Pulmonary artery endothelial cell (primary cell): ENCODE measurements around the gene PDE3B. TPM values are rescaled to one million over a fixed set of nuclear protein-coding genes. Genes with fewer than 3 reads are reported as not detected.

Source experiments
- total RNA-seq: library from RNA; depleted of rRNA; stranded (reverse); fragments of >200 nt; gene quantifications from 2 replicates; pipeline ENCODE4 v1.2.3, GENCODE V29; 2014

Gene PDE3B
- total RNA-seq, 1 donor from 2014 or later = 4.7 TPM

Other genes with a start within 250 kb of the PDE3B start
- gene COPB1, start 144.0 kb upstream of the PDE3B start, total RNA-seq = 260 and 270 TPM in 2 replicates
- gene PSMA1, start 123.4 kb upstream of the PDE3B start, total RNA-seq = 216 and 240 TPM in 2 replicates
- 10.8 and 14.2 TPM in 2 replicates for gene CYP2R1, start 248.4 kb downstream of the PDE3B start, total RNA-seq